Measurements from ENCODE around the gene FEN1.

- TF ChIP-seq EP300 (IDR thresholded peaks at IDR 0.05) (no peak), CTCF (IDR thresholded peaks at IDR 0.05) (no peak), POLR2A (IDR thresholded peaks at IDR 0.05) (no peak)
These were observed 49.8 kb downstream of the FEN1 start for GRCh38 chr11:61842528-61842820.
